ENCODE data around the gene GDPD3. TPM values are rescaled to one million over a fixed set of nuclear protein-coding genes. Genes with fewer than 3 reads are reported as not detected.

Gene GDPD3
- total and polyA plus RNA-seq, 8 donors = 0.41 to 7.4 (median 1.6) TPM

GRCh38 chr16:30075503-30076275, 37.6 kb downstream of the GDPD3 start, which contains the start of gene PPP4C:
TSS of gene PPP4C (plus strand) at chr16:30075994. CDS start at chr16:30076378, 384 bp downstream.
- Histone ChIP-seq H3K4me1 (peaks cover 7 to 20% (median 9%) of the 10 kb centered on the region in 3 donors), H3K27ac (peak within 1 kb of the TSS; percentile 78 to 93 (median 84)), H3K4me3 (peak within 1 kb of the TSS; percentile 70 to 99 (median 96)), H3K36me3 (peaks cover 0 to 5% (median 3%) of the 10 kb centered on the region in 3 donors), H3K27me3 (no peaks in the 10 kb centered on the region), H3K9me3 (no peaks in the 10 kb centered on the region)
- 2% methylated on average over 56 to 67 of the region's 67 CpGs for WGBS, 2 donors
- ATAC-seq (peak; percentile 93 to 98 (median 96)), FAIRE-seq (no peak), DNase-seq (peak; percentile 83 to 95 (median 88))
- intact Hi-C loops (cut with DNase I) = no loop called here
- TF ChIP-seq CTCF (IDR thresholded peaks at IDR 0.05) = no peak

GRCh38 chr16:30070490-30070889, 42.8 kb downstream of the GDPD3 start:
- Histone ChIP-seq H3K9me3 (no peaks in the 10 kb centered on the region), H3K4me1 (peaks cover 0 to 13% (median 12%) of the 10 kb centered on the region in 3 donors), H3K27ac (no peak overlapping the region), H3K36me3 (peaks cover 18 to 40% (median 34%) of the 10 kb centered on the region in 3 donors), H3K4me3 (no peak overlapping the region), H3K27me3 (no peaks in the 10 kb centered on the region)
- DNase-seq (no peak), FAIRE-seq (no peak), ATAC-seq (no peak)
- intact Hi-C loops (cut with DNase I) = no loop called here
- no peak for TF ChIP-seq CTCF (IDR thresholded peaks at IDR 0.05)

- intact Hi-C loops (cut with DNase I) = no loop called here
- peak in 2 of 6 donors; percentile 16 to 63 for DNase-seq
- H3K36me3 ChIP-seq = peaks cover 18 to 40% (median 34%) of the 10 kb centered on the region in 3 donors
These were observed 43.5 kb downstream of the GDPD3 start for GRCh38 chr16:30069611-30070462.

More at GRCh38 chr16:30069611-30070462, 43.5 kb downstream of the GDPD3 start:
- Histone ChIP-seq H3K9me3 (no peaks in the 10 kb centered on the region), H3K27me3 (no peaks in the 10 kb centered on the region), H3K4me3 (no peak overlapping the region), H3K27ac (no peak overlapping the region), H3K4me1 (peaks cover 0 to 13% (median 8%) of the 10 kb centered on the region in 3 donors)
- no peak for ATAC-seq
- 83 to 87% methylated on average over 30 to 31 of the region's 31 CpGs for WGBS, 2 donors
- TF ChIP-seq CTCF (IDR thresholded peaks at IDR 0.05) = no peak
- no peak for FAIRE-seq
